Mesenteric fat pad (tissue), 1 donor: ENCODE measurements around the gene ITGB8. TPM values are rescaled to one million over a fixed set of nuclear protein-coding genes. Genes with fewer than 3 reads are reported as not detected.

Experiments
- DNase-seq: peaks from one replicate; pipeline ENCODE4 v3.0.0-alpha.2; 2020; ENCODE audit warnings: low spot score
- total RNA-seq: library from RNA; stranded (reverse); fragmentation: NEBNext Ultra II Directional; extraction: Animal tissue kit (Norgen Biotek cat#: 25700); gene quantifications from one replicate; pipeline ENCODE4 v1.2.1, GENCODE V29; 2021
- donor health status: DM: yes; HTN: yes; CAD: no.

ITGB8 gene
- total RNA-seq, 1 donor from 2014 or later, result 6.1 TPM

DNA sequence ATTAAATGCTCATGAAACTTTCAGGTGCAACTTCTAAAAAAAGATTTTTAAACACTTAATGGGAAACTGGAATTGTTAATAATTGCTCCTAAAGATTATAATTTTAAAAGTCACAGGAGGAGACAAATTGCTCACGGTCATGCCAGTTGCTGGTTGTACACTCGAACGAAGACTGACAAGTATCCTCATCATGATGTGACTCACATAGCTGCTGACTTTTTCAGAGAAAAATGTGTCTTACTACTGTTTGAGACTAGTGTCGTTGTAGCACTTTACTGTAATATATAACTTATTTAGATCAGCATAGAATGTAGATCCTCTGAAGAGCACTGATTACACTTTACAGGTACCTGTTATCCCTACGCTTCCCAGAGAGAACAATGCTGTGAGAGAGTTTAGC, 79.3 kb downstream of the ITGB8 start:
- DNase-seq, result no peak

DNA sequence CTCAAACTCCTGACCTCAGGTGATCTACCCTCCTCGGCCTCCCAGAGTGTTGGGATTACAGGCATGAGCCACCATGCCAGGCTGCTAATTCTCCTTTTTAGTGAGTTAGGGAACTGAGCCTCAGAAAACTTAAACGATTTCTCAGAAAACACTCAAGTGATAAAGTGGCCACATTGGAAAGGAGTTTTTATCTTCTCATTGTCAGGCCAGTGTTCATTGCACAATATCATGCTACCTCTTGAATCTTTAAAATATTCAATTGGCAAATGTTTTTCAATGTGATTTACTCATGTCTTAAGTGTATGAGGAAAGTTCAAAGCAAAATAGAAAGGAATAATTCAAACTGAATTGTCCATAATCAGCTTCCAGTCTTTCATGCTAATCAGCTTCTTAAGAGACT, 80.7 kb downstream of the ITGB8 start:
- DNase-seq, result no peak

DNA sequence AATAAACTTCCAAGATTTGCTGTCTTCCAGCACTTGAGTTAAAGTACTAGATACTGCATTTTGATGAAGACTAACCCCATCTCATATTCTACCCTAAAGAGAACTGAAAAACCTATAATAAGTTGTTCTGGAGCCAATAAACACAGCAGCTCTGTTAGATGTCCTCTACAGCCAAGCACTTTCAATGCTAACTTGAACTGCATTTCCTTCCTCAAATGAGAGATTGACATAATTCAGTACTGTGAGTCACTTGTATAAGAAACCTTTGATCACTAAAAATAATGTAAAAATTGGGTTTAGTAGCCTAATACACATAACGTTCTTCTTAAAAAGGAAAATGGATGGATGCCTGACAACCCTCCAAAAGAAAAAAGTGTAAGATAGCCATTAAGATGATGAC, 81.3 kb downstream of the ITGB8 start:
- no peak for DNase-seq

DNA sequence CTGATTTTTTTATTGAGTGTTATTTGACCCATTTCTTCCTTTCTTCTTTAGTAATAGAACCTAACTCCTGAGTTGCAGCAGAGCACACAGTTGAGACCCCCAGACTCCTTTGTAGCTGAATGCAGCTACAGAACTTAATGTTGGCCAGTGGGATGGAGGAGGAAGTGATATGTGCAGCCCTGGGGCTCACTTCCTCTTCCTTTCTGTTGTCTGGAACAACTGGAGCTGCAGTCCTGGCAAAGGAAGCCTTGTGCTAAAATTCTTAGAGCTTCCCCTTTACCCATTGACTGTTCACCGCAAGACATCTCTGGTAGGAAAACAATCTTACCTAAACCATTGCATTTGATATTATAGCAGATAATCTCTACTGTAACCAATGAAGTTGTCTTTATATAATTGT, 86.6 kb downstream of the ITGB8 start:
- DNase-seq, result no peak

DNA sequence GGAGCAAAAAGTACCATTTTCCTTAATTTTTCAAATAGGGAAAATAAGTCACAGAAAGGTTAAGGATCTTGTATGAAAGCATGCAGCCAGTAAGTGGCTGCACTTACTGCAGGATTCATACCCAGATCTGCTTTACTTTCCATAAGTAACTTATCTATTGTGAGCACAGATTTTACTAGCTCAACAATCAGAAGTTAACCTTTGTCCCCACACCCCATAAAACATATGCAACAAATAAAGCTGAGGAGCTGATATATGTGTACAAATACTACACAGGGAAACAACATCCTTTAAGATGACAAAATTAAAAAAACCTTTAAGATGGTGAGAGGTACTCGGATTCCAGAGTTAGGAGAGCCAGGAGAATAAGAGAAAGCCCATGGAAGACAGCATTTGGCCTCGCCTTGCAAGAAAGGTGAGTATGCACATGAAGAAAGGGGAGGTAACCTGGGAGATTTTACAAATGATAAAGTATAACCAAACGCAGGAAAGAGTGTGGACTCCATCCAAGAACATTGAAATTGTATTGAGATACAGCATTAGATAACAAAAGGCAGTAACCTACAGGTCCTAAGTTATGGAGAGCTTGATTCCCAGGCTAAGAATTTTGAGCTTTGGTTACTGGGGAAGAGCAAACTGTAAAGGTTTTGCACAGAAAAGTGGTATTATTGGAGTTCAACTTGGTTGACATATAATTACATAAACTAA, 87.1 kb downstream of the ITGB8 start:
- no peak for DNase-seq

DNA sequence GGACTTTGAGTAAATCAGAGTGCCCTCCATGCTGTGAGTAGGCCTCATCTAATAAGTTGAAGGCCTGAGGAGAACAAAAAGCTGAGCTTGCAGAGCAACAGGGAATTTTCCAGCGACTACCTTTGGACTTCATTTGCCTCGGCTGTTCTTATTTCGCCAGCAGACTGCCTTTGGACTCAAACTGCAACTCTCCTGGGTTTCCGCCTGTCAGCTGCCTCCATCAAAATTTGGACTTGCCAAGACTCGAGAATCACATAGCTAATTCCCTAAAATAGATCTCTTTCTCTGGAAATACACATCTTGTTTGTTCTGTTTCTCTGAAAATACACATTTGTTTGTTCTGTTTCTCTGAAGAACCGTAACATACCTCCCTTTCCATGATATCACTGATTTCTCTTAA, 93.8 kb downstream of the ITGB8 start:
- no peak for DNase-seq

DNA sequence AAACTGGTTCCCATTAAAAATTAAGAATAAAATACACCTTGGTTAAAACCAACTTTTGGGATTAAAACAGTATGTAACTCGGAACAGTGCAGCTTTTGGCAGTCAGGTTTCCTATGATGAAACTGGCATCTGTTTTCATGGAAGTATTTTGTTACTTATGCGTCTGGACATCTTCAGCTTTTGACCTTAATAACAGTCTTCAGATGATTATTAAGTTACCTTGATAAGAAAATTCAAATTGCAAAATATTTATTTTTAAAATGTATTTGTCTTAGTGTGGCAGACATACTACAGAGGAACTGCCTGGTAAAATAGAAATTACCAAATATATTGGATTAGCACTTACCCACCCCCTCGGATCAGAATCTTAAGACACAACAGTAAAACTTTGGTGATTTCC, 100.0 kb downstream of the ITGB8 start:
- DNase-seq, result no peak

DNA sequence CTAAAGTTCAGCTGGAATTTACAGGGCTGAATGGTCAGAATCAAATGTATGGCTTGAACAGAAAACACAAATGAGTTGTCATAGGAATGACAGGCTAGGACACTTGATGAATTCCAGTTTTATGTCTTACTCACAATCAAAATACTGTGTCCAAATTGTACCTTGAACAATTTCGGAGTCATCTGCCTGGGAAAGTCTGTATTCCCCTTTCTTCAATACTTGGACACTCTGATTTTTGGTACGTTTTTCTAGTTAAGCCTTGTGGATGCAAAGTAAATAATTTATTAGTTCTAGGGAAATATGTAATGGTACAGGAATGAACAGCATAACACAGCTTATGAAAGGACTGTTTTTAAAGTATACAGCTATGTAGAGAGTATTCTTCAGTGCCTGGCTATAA, 100.4 kb downstream of the ITGB8 start:
- DNase-seq, result no peak

DNA sequence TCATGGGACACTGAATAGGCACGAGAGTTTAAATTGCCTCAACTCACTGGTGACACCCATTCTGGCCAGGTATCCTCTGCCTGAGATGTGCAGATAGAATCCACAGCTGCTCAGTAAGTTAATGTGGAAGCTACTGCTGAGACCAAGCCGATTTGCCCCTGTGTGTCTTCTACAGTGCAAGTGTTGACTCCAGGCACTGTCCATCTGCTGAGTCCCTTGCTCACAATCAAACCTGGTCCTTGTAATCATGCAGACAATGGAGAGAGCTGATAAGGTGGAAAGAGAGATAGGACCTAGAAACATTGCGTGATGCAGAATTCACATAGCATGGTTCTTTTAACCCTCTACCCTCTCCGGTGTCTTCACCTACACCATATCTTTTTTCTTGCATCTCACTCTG, 101.4 kb downstream of the ITGB8 start:
- DNase-seq, result no peak

DNA sequence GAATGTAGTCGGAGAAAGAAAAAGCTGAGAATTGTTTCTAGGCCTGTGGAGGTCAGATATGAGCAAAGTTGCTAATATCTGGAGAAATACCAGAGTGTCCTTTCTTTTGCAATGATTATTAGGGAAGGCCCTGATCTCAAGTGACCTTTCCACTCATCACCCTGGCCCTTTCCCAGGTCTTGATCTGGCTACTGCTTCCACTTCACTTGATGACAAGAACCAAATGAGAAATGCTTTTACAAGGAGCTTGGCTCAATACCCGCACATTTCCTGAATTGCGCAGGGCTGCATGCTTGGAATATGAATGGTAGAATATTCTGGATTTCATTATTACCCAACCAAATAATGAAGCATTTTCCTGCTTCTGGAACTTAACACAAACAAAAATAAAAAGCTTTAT, 104.6 kb downstream of the ITGB8 start:
- no peak for DNase-seq

DNA sequence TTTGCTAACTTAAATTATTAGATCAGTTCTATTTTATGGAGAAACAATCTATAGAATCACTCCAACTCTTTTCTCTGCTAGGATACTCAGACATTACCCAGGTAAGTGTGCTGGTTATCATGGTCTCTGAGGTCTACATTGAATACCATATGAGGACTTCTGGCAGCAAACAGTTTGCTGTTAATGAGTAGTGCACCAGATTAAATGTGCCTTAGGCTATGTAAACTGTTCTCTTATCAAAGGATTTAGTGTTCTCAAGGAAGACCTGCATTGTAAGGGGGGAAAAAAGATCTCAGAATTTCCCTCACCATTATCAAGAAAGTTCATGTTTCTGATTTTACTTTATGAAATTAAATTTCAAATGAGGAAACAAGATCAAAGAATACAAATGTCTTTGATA, 107.5 kb downstream of the ITGB8 start:
- DNase-seq, result no peak

DNA sequence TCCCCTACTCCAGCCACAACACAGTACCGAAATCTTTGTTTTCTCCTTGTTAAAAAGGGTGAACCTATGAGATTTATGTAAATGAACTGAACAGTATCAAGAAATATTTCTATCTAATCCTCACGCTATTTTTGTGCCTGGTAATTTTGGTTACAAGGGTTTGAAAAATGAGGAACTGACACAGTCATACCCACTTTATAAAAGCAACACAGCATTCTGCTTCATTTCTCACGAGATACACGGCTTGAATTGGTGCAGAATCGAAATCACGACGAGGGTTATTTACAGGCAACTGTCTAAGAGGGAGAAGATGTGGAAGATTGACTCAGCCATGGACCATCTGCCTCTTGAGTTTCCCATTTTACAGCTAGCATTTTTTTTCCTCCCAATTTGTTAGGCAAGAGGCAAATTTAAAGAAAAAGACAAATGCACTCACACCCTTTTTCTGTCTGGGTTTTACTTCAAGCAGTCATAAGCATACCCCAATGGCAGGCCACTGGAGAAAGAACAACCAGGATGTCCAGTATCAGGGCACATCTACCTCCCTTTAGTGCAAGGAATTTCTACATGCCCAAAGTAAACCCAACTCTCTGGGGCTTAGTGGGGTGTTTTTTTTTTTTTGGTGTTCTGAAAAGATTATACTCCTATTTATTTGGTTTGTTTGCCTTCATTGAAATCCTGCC, 108.1 kb downstream of the ITGB8 start:
- no peak for DNase-seq

DNA sequence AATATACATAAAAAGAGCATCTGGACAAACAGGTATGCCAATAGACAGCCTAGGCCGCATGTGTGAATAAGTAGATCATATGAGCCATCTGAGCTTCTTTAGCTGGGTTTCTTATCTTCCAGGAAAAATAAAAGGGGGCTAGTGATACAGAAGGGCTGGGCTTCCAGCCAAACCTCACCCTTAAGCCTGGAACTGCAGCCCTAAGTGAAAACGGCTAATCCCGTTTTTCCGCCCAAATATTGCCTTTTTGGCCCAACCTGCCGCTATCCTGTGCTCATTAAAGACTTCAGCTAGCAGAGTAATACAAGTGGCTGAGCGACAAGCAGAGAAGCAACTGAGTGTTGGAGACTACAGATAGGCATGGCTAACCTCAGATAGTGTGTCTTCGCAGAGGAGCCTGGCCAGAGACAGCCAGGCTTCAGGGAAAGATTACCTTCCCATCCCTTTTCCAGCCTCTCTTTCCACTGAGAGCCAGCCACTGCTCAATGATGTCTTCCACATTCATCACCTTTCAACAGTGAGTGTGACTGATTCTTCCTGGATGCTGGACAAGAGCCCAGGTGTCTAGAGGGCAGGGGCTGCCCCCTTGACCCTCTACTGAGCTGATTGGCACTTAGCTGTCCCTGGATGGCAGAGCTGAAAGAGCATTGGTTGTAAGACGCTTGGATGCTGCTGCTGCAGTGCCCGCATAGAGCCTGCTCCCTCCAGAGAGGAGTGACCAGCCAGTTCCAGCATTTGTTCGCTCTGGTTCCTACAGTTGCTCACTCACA, 108.9 kb downstream of the ITGB8 start:
- DNase-seq, result no peak

DNA sequence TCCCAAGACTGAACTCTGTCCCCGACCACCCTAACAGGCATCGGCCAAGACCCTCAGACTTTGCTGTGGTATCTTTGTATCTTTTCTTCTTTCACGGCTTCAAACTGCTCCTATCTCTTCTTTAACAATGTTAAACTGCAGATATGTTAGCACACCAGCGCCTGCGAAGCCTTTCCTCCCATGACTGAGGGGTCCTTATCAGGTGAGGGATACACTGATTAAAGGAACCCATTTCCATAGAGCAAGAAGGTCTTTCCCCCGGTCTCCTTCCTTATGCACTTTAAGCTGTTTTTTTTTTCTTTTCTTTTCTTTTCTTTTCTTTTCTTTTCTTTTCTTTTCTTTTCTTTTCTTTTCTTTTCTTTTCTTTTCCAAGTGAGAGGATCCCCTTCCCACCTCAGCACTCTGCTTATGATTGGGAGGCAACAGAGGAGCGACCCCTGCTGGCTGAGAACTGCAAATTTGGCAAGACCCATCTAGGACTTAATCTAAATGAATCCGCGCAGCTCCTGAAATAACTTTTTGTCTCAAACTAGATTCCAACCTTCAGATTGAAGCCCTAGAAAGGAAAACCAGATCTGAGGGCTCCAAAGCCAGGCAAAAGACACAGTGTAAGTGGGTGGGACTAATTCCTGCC, 109.9 kb downstream of the ITGB8 start:
- no peak for DNase-seq

DNA sequence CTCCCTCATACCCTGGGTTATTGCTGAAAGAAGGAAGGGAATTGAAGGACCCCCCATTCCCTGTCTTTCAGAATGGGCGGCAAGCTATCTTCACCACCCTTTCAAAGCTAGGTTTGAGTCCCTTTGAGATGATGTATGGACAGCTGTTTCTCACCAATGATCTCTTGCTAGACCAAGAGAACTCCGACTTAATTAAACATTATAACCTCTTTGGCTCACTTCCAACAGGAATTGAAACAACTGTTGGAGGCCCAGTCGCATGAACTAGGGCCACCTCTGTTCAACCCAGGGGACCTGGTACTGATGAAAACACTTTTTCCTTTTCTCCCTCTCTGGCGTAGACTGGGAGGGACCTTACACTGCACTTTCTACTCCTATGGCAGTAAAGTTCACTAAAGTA, 110.6 kb downstream of the ITGB8 start:
- no peak for DNase-seq

DNA sequence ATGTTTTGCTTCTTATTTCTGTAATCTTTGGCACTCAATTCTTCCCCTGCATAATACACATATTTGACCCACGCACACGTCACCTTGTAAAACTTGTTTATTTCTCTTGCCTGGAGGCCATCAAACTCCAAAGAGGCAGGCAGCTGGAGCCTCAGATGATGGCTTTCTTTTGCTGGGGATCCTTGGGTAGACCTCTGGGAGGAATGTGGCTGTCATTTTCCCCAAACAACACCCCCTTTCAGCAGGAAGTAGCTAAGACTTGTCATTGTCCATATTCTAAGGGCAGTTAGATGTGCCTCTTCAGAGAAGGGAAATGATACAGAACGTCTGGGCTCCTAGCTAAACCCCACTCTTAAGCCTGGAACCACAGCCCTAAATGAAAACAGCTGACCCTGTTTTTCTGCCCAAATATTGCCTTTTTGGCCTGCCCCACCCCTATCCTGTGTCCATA, 111.3 kb downstream of the ITGB8 start:
- DNase-seq, result no peak

DNA sequence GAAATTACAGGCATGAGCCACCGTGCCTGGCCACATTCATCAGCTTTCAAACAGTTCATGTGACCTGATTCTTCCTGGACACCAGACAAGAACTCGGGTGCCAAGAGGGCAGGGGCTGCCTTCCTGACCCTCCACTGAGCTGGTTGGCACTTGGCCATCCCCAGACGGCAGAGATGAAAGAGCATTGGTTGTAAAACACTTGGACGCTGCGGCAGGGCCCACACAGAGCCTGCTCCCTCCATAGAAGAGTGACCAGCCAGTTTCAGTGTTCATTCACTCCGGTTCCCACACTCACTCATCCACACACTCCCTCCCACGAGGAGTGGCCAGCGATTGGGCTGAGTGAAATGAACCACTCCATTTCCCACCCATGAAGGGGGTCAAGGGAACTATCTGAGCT, 112.3 kb downstream of the ITGB8 start:
- DNase-seq, result no peak

DNA sequence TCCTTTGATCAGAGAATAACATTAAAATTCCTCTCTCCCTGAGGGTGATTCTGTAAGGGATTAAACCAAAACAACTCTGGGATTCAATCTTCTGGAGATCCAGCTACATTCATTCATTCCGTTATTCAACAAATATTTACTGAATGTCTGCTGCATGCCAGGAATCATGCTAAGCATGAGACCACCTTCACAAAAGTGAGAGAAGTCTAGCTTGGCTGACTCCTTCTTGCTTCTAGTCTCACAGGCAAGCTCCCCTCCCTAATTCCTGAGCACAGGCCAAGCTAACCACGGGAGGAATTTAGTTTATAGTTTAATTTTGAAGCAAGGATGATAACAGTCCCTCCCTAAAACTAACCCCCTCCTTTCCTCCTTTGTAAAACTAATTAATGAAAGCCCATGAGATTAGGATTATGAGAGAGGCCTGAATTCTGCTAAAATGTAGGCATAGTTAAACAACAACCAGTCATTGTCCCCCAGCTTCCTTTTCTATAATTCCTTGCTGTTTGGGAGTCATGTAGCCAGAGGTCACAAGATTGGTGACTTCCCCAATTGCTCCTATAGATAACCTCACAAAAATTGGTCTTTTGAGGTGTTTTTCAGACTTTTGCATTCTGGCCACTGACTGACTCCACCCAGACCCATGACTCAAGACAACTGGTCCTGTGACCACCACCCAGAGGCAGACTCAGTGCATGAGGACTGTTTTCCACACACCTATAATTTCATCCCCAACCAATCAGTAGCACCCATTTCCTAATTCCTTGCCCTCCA, 113.5 kb downstream of the ITGB8 start:
- no peak for DNase-seq

DNA sequence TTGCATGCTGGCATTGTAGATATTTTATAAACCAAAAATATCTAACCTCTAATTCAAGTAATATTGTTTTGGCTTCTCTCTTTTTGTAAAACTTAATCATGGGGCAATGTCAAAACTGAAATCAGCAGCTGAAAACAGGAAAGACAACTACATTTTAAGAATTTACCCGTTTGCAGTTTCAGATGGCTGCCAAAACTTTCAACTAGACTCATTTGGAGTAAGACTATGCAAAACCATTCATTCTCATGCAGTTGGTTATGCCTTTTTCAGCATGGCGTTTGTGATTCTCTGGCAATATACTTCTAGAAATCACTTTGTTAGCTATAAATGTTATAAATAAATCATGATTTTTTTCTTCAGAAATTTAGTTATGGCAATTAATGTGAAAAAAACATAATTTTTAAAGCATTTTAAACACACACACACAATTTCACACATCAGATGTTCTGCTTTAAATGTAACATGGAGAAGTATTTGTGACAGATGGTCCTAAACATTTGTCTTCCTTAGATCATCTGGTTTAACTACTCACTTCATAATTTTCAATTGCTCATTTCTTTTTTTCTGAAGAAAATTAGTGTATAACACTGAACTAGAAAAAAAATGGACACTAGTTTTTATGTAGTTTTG, 116.4 kb downstream of the ITGB8 start:
- DNase-seq, result no peak

DNA sequence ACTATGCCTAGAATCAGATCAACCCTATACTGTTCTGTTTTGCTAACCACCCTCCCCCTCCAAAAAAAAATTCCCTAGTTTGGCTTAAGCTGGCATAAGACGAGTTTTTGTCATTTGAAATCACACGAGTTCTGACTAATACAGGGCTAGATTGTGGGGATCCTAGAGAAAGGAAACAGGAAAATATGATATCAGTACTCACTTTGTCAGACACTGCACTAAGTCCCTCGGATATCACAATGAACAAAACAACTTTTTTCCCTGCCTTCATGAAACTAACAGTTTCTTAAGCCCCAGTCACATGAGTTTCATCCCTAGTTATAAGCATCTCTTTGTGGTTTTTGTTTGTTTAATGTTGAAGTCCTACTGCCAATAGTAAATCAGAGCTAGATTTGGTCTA, 118.5 kb downstream of the ITGB8 start:
- DNase-seq, result no peak

DNA sequence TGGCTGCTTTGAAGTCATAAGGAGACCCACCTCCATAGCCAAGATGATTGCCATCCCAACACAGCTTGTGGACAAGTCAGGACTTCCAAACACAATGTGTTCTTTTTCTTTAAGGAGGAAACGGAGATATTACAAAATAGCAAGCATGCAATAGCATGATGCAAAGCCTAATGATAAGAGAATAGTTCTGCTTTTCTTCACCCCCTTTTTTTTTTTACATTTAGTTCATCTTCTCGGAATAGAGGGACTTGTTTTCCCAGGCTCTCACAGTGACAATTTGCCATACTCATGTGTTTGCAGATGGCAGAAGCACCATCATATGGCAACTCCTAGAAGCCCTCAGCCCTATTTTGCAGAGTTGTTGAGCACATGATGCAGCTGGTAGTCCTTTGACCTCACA, 119.8 kb downstream of the ITGB8 start:
- no peak for DNase-seq
